ENCODE data around the gene PRPH2.

Gene PRPH2

GRCh38 chr6:42726026-42726425 lies 3.6 kb upstream of the PRPH2 start:
- DNase-seq (ENCODE audit: insufficient read length, low spot score) (no peak), FAIRE-seq (no peak)
- no peak for TF ChIP-seq PAX5 (IDR thresholded peaks at IDR 0.05; ENCODE audit: insufficient read depth, low read length, severe bottlenecking)
- no peak for TF ChIP-seq POLR2AphosphoS5 (IDR thresholded peaks at IDR 0.05; ENCODE audit: low read depth, low read length)
- TF ChIP-seq SPI1 (IDR thresholded peaks at IDR 0.05; ENCODE audit: low read depth, low read length): no peak
- no peak for TF ChIP-seq POU2F2 (IDR thresholded peaks at IDR 0.05; ENCODE audit: low read depth, low read length)
- no peak for TF ChIP-seq TAF1 (IDR thresholded peaks at IDR 0.05; ENCODE audit: low read depth, low read length)
- TF ChIP-seq POLR2A (IDR thresholded peaks at IDR 0.05; ENCODE audit: low read depth, low read length): no peak

- TF ChIP-seq TAF1 (IDR thresholded peaks at IDR 0.05; ENCODE audit: low read depth, low read length) (no peak), PAX5 (IDR thresholded peaks at IDR 0.05; ENCODE audit: insufficient read depth, low read length, severe bottlenecking) (no peak), POU2F2 (IDR thresholded peaks at IDR 0.05; ENCODE audit: low read depth, low read length) (no peak), SPI1 (IDR thresholded peaks at IDR 0.05; ENCODE audit: low read depth, low read length) (no peak), POLR2A (IDR thresholded peaks at IDR 0.05; ENCODE audit: low read depth, low read length) (no peak)
- FAIRE-seq (peak; percentile 43), DNase-seq (ENCODE audit: insufficient read length, low spot score) (no peak)
Observed at GRCh38 chr6:42724825-42725224, 2.4 kb upstream of the PRPH2 start.

GRCh38 chr6:42720739-42721138 lies 1.7 kb downstream of the PRPH2 start:
- FAIRE-seq: no peak
- no peak for DNase-seq (ENCODE audit: insufficient read length, low spot score)
- no peak for TF ChIP-seq SPI1 (IDR thresholded peaks at IDR 0.05; ENCODE audit: low read depth, low read length)
- no peak for TF ChIP-seq TAF1 (IDR thresholded peaks at IDR 0.05; ENCODE audit: low read depth, low read length)
- TF ChIP-seq POU2F2 (IDR thresholded peaks at IDR 0.05; ENCODE audit: low read depth, low read length): no peak
- no peak for TF ChIP-seq PAX5 (IDR thresholded peaks at IDR 0.05; ENCODE audit: insufficient read depth, low read length, severe bottlenecking)
- no peak for TF ChIP-seq POLR2A (IDR thresholded peaks at IDR 0.05; ENCODE audit: low read depth, low read length)
- TF ChIP-seq POLR2AphosphoS5 (IDR thresholded peaks at IDR 0.05; ENCODE audit: low read depth, low read length): no peak

- FAIRE-seq (no peak), DNase-seq (ENCODE audit: insufficient read length, low spot score) (no peak)
- TF ChIP-seq TAF1 (IDR thresholded peaks at IDR 0.05; ENCODE audit: low read depth, low read length): no peak
- TF ChIP-seq POU2F2 (IDR thresholded peaks at IDR 0.05; ENCODE audit: low read depth, low read length): no peak
- TF ChIP-seq POLR2A (IDR thresholded peaks at IDR 0.05; ENCODE audit: low read depth, low read length): no peak
- TF ChIP-seq SPI1 (IDR thresholded peaks at IDR 0.05; ENCODE audit: low read depth, low read length): no peak
- no peak for TF ChIP-seq PAX5 (IDR thresholded peaks at IDR 0.05; ENCODE audit: insufficient read depth, low read length, severe bottlenecking)
- no peak for TF ChIP-seq POLR2AphosphoS5 (IDR thresholded peaks at IDR 0.05; ENCODE audit: low read depth, low read length)
Observed at GRCh38 chr6:42715871-42716270, 6.5 kb downstream of the PRPH2 start.

- FAIRE-seq: no peak
- TF ChIP-seq SPI1 (IDR thresholded peaks at IDR 0.05; ENCODE audit: low read depth, low read length) (no peak), PAX5 (IDR thresholded peaks at IDR 0.05; ENCODE audit: insufficient read depth, low read length, severe bottlenecking) (no peak), POLR2A (IDR thresholded peaks at IDR 0.05; ENCODE audit: low read depth, low read length) (no peak), POLR2AphosphoS5 (IDR thresholded peaks at IDR 0.05; ENCODE audit: low read depth, low read length) (no peak), TAF1 (IDR thresholded peaks at IDR 0.05; ENCODE audit: low read depth, low read length) (no peak), POU2F2 (IDR thresholded peaks at IDR 0.05; ENCODE audit: low read depth, low read length) (no peak)
- DNase-seq (ENCODE audit: insufficient read length, low spot score): no peak
Observed at GRCh38 chr6:42714098-42714761, 8.2 kb downstream of the PRPH2 start.

GRCh38 chr6:42711930-42712329 lies 10.5 kb downstream of the PRPH2 start:
- FAIRE-seq (no peak), DNase-seq (ENCODE audit: insufficient read length, low spot score) (no peak)
- TF ChIP-seq POU2F2 (IDR thresholded peaks at IDR 0.05; ENCODE audit: low read depth, low read length) (no peak), TAF1 (IDR thresholded peaks at IDR 0.05; ENCODE audit: low read depth, low read length) (no peak), PAX5 (IDR thresholded peaks at IDR 0.05; ENCODE audit: insufficient read depth, low read length, severe bottlenecking) (no peak), POLR2A (IDR thresholded peaks at IDR 0.05; ENCODE audit: low read depth, low read length) (no peak), SPI1 (IDR thresholded peaks at IDR 0.05; ENCODE audit: low read depth, low read length) (no peak), POLR2AphosphoS5 (IDR thresholded peaks at IDR 0.05; ENCODE audit: low read depth, low read length) (no peak)

GRCh38 chr6:42710316-42710715 lies 12.1 kb downstream of the PRPH2 start:
- no peak for TF ChIP-seq PAX5 (IDR thresholded peaks at IDR 0.05; ENCODE audit: insufficient read depth, low read length, severe bottlenecking)
- DNase-seq (ENCODE audit: insufficient read length, low spot score): no peak
- no peak for FAIRE-seq

- FAIRE-seq (no peak), DNase-seq (ENCODE audit: insufficient read length, low spot score) (no peak)
- TF ChIP-seq POLR2AphosphoS5 (IDR thresholded peaks at IDR 0.05; ENCODE audit: low read depth, low read length): no peak
- TF ChIP-seq SPI1 (IDR thresholded peaks at IDR 0.05; ENCODE audit: low read depth, low read length): no peak
- no peak for TF ChIP-seq POLR2A (IDR thresholded peaks at IDR 0.05; ENCODE audit: low read depth, low read length)
- TF ChIP-seq PAX5 (IDR thresholded peaks at IDR 0.05; ENCODE audit: insufficient read depth, low read length, severe bottlenecking): no peak
- no peak for TF ChIP-seq TAF1 (IDR thresholded peaks at IDR 0.05; ENCODE audit: low read depth, low read length)
- TF ChIP-seq POU2F2 (IDR thresholded peaks at IDR 0.05; ENCODE audit: low read depth, low read length): no peak
Observed at GRCh38 chr6:42709871-42710270, 12.5 kb downstream of the PRPH2 start.

GRCh38 chr6:42708096-42708495 lies 14.3 kb downstream of the PRPH2 start:
- TF ChIP-seq TAF1 (IDR thresholded peaks at IDR 0.05; ENCODE audit: low read depth, low read length): no peak
- no peak for TF ChIP-seq POLR2A (IDR thresholded peaks at IDR 0.05; ENCODE audit: low read depth, low read length)
- TF ChIP-seq POLR2AphosphoS5 (IDR thresholded peaks at IDR 0.05; ENCODE audit: low read depth, low read length): no peak
- TF ChIP-seq SPI1 (IDR thresholded peaks at IDR 0.05; ENCODE audit: low read depth, low read length): no peak
- TF ChIP-seq PAX5 (IDR thresholded peaks at IDR 0.05; ENCODE audit: insufficient read depth, low read length, severe bottlenecking): no peak
- no peak for TF ChIP-seq POU2F2 (IDR thresholded peaks at IDR 0.05; ENCODE audit: low read depth, low read length)
- FAIRE-seq: no peak

GRCh38 chr6:42707595-42707994 lies 14.8 kb downstream of the PRPH2 start:
- no peak for DNase-seq (ENCODE audit: insufficient read length, low spot score)
- no peak for TF ChIP-seq PAX5 (IDR thresholded peaks at IDR 0.05; ENCODE audit: insufficient read depth, low read length, severe bottlenecking)
- TF ChIP-seq POLR2A (IDR thresholded peaks at IDR 0.05; ENCODE audit: low read depth, low read length): no peak
- TF ChIP-seq TAF1 (IDR thresholded peaks at IDR 0.05; ENCODE audit: low read depth, low read length): no peak
- no peak for TF ChIP-seq SPI1 (IDR thresholded peaks at IDR 0.05; ENCODE audit: low read depth, low read length)
- no peak for TF ChIP-seq POU2F2 (IDR thresholded peaks at IDR 0.05; ENCODE audit: low read depth, low read length)
- TF ChIP-seq POLR2AphosphoS5 (IDR thresholded peaks at IDR 0.05; ENCODE audit: low read depth, low read length): no peak
- no peak for FAIRE-seq

More at GRCh38 chr6:42708096-42708495, 14.3 kb downstream of the PRPH2 start:
- DNase-seq (ENCODE audit: insufficient read length, low spot score): no peak
